ENCODE measurements around the gene PAPSS2. TPM values are rescaled to one million over a fixed set of nuclear protein-coding genes. Genes with fewer than 3 reads are reported as not detected.

PAPSS2 gene
- total and polyA plus RNA-seq, 9 donors, result 18.0 to 102 (median 42.5) TPM

DNA sequence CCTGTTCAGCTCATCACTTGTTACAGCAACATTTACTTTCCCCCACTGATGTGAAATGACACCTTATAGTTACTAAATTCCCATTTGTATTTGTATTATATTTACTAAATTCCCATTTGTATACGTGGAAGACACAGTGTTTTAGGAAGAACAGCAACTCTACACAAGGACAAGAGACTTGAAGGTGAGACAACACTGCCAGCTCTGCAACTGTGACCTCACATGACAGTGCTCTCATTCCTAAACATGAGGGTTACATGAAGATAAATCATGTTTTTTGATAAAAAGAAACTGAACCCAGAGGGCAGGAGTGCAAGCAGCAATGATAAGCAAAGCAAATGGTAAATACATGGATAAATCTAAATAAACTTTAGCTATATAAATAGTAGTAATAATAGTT, 98.0 kb downstream of the PAPSS2 start:
- TF ChIP-seq POLR2A (IDR thresholded peaks at IDR 0.05), result no peak
- TF ChIP-seq EP300 (IDR thresholded peaks at IDR 0.05), result no peak
- TF ChIP-seq, protein P1, sequence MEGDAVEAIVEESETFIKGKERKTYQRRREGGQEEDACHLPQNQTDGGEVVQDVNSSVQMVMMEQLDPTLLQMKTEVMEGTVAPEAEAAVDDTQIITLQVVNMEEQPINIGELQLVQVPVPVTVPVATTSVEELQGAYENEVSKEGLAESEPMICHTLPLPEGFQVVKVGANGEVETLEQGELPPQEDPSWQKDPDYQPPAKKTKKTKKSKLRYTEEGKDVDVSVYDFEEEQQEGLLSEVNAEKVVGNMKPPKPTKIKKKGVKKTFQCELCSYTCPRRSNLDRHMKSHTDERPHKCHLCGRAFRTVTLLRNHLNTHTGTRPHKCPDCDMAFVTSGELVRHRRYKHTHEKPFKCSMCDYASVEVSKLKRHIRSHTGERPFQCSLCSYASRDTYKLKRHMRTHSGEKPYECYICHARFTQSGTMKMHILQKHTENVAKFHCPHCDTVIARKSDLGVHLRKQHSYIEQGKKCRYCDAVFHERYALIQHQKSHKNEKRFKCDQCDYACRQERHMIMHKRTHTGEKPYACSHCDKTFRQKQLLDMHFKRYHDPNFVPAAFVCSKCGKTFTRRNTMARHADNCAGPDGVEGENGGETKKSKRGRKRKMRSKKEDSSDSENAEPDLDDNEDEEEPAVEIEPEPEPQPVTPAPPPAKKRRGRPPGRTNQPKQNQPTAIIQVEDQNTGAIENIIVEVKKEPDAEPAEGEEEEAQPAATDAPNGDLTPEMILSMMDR (IDR thresholded peaks at IDR 0.05), result no peak
- Histone ChIP-seq H3K9me3 (no peaks in the 10 kb centered on the region), H3K27ac (no peak overlapping the region), H3K4me1 (ENCODE audit: insufficient read depth) (no peaks in the 10 kb centered on the region), H3K27me3 (no peaks in the 10 kb centered on the region), H3K36me3 (no peaks in the 10 kb centered on the region), H3K4me3 (no peak overlapping the region)
- DNase-seq, result no peak
- intact Hi-C loops (cut with DNase I), result no loop called here
- 74 to 88% (median 81%) methylated on average over 1 of the region's 1 CpG for WGBS, 3 donors

DNA sequence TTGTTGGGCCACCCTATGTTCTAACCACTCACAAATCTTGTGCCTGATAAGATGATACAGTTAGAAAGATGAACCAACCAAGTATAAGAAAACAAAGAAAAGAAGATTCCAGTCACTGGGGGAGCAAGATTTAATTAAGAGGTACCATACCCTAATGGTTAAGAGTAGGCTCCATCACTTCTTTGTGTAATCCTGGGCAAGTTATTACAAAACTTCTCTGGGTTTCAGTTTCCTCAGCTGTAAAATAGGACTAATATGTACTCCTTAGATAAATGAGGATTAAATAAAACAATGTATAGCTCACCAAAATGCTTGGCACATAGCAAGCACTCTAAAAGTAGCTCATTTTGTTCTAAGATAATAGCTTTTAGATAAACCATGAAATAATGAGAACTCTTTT, 99.9 kb downstream of the PAPSS2 start:
- Histone ChIP-seq H3K9me3 (no peaks in the 10 kb centered on the region), H3K4me1 (ENCODE audit: insufficient read depth) (no peaks in the 10 kb centered on the region), H3K27me3 (no peaks in the 10 kb centered on the region), H3K4me3 (no peak overlapping the region), H3K27ac (no peak overlapping the region), H3K36me3 (no peaks in the 10 kb centered on the region)
- TF ChIP-seq, protein P1 (IDR thresholded peaks at IDR 0.05), result no peak
- TF ChIP-seq POLR2A (IDR thresholded peaks at IDR 0.05) (no peak), EP300 (IDR thresholded peaks at IDR 0.05) (no peak)
- intact Hi-C loops (cut with DNase I), result no loop called here
- DNase-seq, result no peak

DNA sequence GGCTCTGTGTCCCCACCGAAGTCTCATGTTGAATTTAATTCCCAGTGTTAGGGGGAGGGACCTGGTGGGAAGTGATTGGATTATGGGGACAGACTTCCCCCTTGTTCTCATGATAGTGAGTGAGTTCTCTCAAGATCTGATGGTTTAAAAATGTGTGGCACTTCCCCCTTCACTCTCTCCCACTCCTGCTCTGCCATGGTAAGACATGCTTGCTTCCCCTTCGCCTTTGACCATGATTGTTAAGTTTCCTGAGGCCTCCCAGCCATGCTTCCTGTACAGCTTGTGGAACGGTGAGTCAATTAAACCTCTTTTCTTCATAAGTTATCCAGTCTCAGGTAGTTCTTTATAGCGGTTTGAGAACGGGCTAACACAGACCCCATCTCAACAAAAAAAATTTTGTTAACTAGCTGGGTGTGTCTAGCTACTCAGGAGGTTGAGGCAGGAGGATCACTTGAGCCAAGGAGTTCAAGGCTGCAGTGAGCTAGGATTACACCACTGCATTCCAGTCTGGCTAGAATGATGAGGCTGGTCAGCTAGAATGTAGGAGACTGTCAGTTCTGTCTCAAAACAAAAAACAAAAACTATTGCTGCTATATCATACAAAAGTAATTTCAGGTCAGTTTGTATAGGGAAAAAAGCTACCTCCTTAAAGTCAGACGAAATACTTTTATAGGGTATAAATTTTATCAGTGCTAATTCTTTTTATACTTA, 100.7 kb downstream of the PAPSS2 start:
- H3K9me3 ChIP-seq, result no peaks in the 10 kb centered on the region
- no peaks in the 10 kb centered on the region for H3K4me1 ChIP-seq (ENCODE audit: insufficient read depth)
- H3K27ac ChIP-seq, result no peak overlapping the region
- H3K4me3 ChIP-seq, result no peak overlapping the region
- no peak for DNase-seq
- no peaks in the 10 kb centered on the region for H3K36me3 ChIP-seq
- 79 to 90% (median 80%) methylated on average over 6 of the region's 6 CpGs for WGBS, 3 donors
- intact Hi-C loops (cut with DNase I), result no loop called here
- no peaks in the 10 kb centered on the region for H3K27me3 ChIP-seq
- TF ChIP-seq EP300 (IDR thresholded peaks at IDR 0.05) (no peak), POLR2A (IDR thresholded peaks at IDR 0.05) (no peak)
- TF ChIP-seq, protein P1 (IDR thresholded peaks at IDR 0.05), result no peak

DNA sequence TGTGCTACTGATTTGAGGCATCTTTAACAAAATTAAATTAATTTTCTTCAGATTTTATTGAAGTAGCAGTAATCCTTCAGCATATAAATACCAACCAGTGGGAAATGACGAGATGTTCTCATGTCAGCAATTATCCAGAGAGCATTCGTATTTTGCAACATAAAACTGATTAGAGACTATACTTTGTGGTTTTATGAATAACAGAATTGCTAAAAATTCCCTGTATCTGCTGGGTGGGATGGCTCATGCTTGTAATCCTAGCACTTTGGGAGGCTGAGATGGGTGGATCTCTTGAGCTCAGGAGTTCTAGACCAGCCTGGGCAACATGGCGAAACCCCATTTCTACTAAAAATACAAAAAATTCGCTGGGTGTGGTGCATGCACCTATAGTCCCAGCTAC, 101.5 kb downstream of the PAPSS2 start:
- no peak overlapping the region for H3K27ac ChIP-seq
- no peak for DNase-seq
- TF ChIP-seq, protein P1 (IDR thresholded peaks at IDR 0.05), result no peak
- TF ChIP-seq POLR2A (IDR thresholded peaks at IDR 0.05) (no peak), EP300 (IDR thresholded peaks at IDR 0.05) (no peak)
- H3K9me3 ChIP-seq, result no peaks in the 10 kb centered on the region
- intact Hi-C loops (cut with DNase I), result no loop called here
- no peaks in the 10 kb centered on the region for H3K36me3 ChIP-seq
- no peaks in the 10 kb centered on the region for H3K4me1 ChIP-seq (ENCODE audit: insufficient read depth)
- no peaks in the 10 kb centered on the region for H3K27me3 ChIP-seq
- H3K4me3 ChIP-seq, result no peak overlapping the region
- 84 to 93% (median 91%) methylated on average over 4 of the region's 4 CpGs for WGBS, 3 donors

Data from ovary (tissue), 9 donors.